Fibroblast of the aortic adventitia (primary cell): ENCODE data around the gene PIWIL1. TPM values are rescaled to one million over a fixed set of nuclear protein-coding genes. Genes with fewer than 3 reads are reported as not detected.

Experiments
- DNase-seq: peaks from one replicate; pipeline ENCODE4 v3.0.0-alpha.2; 2010; ENCODE audit warnings: low read depth
- H3K4me3 ChIP-seq: 2 replicates; pipeline ENCODE4 v1.5.1; 2011; ENCODE audit warnings: low read depth, mild to moderate bottlenecking, control low read depth, low read length, moderate library complexity
- total RNA-seq: library from RNA; depleted of rRNA; stranded (reverse); fragments of >200 nt; gene quantifications from 2 replicates; pipeline ENCODE4 v1.2.3, GENCODE V29; 2012; ENCODE audit warnings: low replicate concordance
- TF ChIP-seq, protein P1 (sequence below): IDR thresholded peaks from 2 replicates; pipeline ENCODE4 v1.5.1; 2011; ENCODE audit warnings: mild to moderate bottlenecking, low read length, control low read depth, inconsistent platforms; ENCODE audit not compliant: insufficient read depth

Gene PIWIL1
- not detected in 2 replicates for total RNA-seq

DNA sequence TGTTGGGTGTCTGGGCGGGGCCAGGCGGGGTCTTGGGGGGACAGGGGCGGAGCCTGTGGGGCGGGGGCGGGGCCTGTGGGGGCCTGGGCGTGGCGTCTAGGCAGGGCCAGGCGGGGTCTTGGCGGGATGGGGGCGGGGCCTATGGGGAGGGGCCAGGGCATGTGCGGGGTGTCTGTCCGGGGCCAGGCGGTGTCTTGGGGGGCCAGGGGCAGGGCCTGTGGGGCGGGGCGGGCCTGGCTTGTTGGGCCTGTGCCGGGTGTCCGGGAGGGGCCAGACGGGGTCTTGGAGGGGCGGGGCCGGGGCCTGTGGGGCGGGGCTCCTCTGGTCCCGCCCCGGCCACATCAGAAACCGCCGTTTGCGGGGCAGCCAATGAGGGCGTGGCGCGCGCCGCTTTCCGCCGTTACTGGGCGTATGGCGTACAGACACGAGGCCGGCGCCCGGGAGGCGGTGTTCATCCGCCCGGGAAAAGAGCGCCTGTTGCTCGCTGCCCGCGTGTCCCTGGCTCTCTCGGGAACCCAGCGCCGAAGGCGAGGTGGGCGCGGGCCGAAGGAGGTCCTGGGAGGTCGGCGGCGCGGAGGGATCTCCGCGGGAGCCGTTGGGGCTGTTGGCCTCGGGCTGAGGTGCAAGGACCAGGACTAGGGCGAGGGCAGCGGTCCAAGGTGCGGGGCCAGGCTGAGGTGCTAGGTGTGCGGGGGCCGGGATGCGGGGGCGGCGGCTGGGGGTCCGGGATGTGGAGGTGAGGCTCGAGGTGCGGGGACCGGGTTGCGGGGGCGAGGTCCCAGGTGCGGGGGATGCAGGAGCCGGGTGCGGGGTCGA lies at the start of gene PIWIL1:
Gene PIWIL1, plus strand, starts transcription at position 400 of the 816 bp plus-strand sequence. CDS start 4,705 bp downstream, outside the sequence.
- DNase-seq = no peak
- H3K4me3 ChIP-seq = no peak within 1 kb of the TSS
- TF ChIP-seq, protein P1, sequence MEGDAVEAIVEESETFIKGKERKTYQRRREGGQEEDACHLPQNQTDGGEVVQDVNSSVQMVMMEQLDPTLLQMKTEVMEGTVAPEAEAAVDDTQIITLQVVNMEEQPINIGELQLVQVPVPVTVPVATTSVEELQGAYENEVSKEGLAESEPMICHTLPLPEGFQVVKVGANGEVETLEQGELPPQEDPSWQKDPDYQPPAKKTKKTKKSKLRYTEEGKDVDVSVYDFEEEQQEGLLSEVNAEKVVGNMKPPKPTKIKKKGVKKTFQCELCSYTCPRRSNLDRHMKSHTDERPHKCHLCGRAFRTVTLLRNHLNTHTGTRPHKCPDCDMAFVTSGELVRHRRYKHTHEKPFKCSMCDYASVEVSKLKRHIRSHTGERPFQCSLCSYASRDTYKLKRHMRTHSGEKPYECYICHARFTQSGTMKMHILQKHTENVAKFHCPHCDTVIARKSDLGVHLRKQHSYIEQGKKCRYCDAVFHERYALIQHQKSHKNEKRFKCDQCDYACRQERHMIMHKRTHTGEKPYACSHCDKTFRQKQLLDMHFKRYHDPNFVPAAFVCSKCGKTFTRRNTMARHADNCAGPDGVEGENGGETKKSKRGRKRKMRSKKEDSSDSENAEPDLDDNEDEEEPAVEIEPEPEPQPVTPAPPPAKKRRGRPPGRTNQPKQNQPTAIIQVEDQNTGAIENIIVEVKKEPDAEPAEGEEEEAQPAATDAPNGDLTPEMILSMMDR = no peak

DNA sequence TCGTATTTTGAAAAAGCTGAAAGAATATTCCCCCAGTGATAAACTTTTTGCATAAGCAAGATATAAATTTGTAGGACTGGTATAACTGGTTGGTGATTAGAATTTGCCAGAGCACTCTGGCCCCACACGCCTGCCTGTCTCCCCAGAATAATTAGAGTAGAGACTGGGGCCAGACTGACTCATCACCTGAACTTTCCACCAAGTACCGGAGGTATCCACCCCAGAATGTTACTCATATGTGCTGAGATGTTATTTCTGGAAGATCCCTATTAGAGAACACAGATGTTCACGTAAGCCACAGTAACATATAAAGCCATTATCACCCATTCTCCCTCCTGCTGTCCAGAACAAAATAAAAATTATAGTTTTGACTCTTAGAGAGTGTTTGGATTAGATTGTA lies 49.5 kb upstream of the PIWIL1 start:
- TF ChIP-seq, protein P1 = no peak
- H3K4me3 ChIP-seq = no peak overlapping the region
- no peak for DNase-seq

- no peak overlapping the region for H3K4me3 ChIP-seq
- TF ChIP-seq, protein P1 = no peak
Observed at GRCh38 chr12:130288691-130289090, 49.0 kb upstream of the PIWIL1 start.

GRCh38 chr12:130290114-130290513 lies 47.6 kb upstream of the PIWIL1 start:
- TF ChIP-seq, protein P1 = no peak
- H3K4me3 ChIP-seq = no peak overlapping the region
- no peak for DNase-seq

More at GRCh38 chr12:130288691-130289090, 49.0 kb upstream of the PIWIL1 start:
- no peak for DNase-seq

GRCh38 chr12:130298322-130299021 lies 39.2 kb upstream of the PIWIL1 start:
- TF ChIP-seq, protein P1 = no peak
- DNase-seq = no peak
- no peak overlapping the region for H3K4me3 ChIP-seq

DNA sequence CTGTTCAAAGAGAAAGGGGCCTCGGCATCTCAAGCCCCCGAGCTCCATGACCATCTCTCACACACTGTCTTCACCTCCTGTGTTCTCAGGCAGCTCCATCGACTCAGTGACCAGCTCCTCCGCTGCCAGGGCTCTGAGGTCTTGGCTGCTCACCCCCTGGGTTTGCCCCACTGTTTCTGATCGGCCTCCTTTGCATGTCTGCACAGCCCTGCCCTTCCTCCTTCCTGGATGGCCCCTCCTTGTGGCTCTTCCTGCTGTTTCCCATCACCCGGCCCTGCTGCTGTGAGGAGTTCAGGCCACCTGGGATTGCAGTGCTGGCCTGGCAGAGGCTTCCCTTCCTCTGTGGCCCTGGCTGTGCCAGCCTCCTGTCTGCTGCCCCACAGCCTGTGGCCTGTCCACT lies 38.1 kb upstream of the PIWIL1 start:
- H3K4me3 ChIP-seq = no peak overlapping the region
- DNase-seq = no peak
- TF ChIP-seq, protein P1 = no peak
